Keratinocyte (primary cell): ENCODE results near the gene OR1N2. TPM values are rescaled to one million over a fixed set of nuclear protein-coding genes. Genes with fewer than 3 reads are reported as not detected.

Experiments
- DNase-seq: peaks from one replicate; pipeline ENCODE4 v3.0.0-alpha.2; 2011; ENCODE audit warnings: low read depth, missing footprints, low spot score
- FAIRE-seq: peaks from 2 replicates; lab custom pipeline; 2011; peaks lifted over from hg19 to GRCh38; lab: Jason Lieb, UNC
- H2AFZ ChIP-seq: 2 replicates; pipeline ENCODE4 v1.6.0; 2012; ENCODE audit warnings: low read length, control low read depth, inconsistent platforms; ENCODE audit not compliant: control insufficient read depth
- H3K27ac ChIP-seq: 2 replicates; pipeline ENCODE4 v1.5.1; 2011; ENCODE audit warnings: low read length; ENCODE audit not compliant: control insufficient read depth, insufficient read depth
- H3K27me3 ChIP-seq: 3 replicates; pipeline ENCODE4 v1.6.0; 2011; ENCODE audit warnings: low read length; ENCODE audit not compliant: control insufficient read depth, insufficient read depth; ENCODE audit errors: extremely low read depth
- H3K36me3 ChIP-seq, 2 experiments: 2 replicates in 1 of 2; 3 replicates in 1 of 2; pipeline ENCODE4 v1.5.1; 2011; ENCODE audit warnings: low read length in 2 of 2, mild to moderate bottlenecking in 1 of 2; ENCODE audit not compliant: control insufficient read depth in 2 of 2, insufficient read depth in 2 of 2; ENCODE audit errors: extremely low read depth in 1 of 2
- H3K4me1 ChIP-seq: 3 replicates; pipeline ENCODE4 v1.5.1; 2011; ENCODE audit warnings: low read length; ENCODE audit not compliant: control insufficient read depth, insufficient read depth; ENCODE audit errors: extremely low read depth
- H3K4me2 ChIP-seq: 3 replicates; pipeline ENCODE4 v1.6.0; 2011; ENCODE audit warnings: low read depth, low read length; ENCODE audit not compliant: control insufficient read depth, insufficient read depth; ENCODE audit errors: extremely low read depth
- H3K4me3 ChIP-seq, 3 experiments: fragments of 200-600 bp in 1 of 3; sonication (generic) in 1 of 3; 2 replicates in 2 of 3; 3 replicates in 1 of 3; pipeline ENCODE4 v1.5.1; 2011 to 2016; ENCODE audit warnings: low read length in 3 of 3, mild to moderate bottlenecking in 3 of 3, control low read depth in 2 of 3, inconsistent platforms in 1 of 3, low read depth in 1 of 3, mixed read lengths in 1 of 3, mixed run types in 1 of 3, moderate library complexity in 1 of 3; ENCODE audit not compliant: control insufficient read depth in 2 of 3, insufficient read depth in 2 of 3; ENCODE audit errors: extremely low read depth in 1 of 3
- H3K79me2 ChIP-seq: 2 replicates; pipeline ENCODE4 v1.6.0; 2012; ENCODE audit warnings: low read length; ENCODE audit not compliant: control insufficient read depth, insufficient read depth
- H3K9ac ChIP-seq: 3 replicates; pipeline ENCODE4 v1.6.0; 2011; ENCODE audit warnings: low read length; ENCODE audit not compliant: control insufficient read depth, insufficient read depth; ENCODE audit errors: extremely low read depth
- H3K9me1 ChIP-seq: 3 replicates; pipeline ENCODE4 v1.6.0; 2011; ENCODE audit warnings: low read length; ENCODE audit not compliant: control insufficient read depth, insufficient read depth; ENCODE audit errors: extremely low read depth
- H3K9me3 ChIP-seq: 2 replicates; pipeline ENCODE4 v1.5.1; 2012; ENCODE audit warnings: low read depth, low read length; ENCODE audit not compliant: control insufficient read depth
- H4K20me1 ChIP-seq: 3 replicates; pipeline ENCODE4 v1.6.0; 2011; ENCODE audit warnings: low read length; ENCODE audit not compliant: control insufficient read depth, insufficient read depth; ENCODE audit errors: extremely low read depth
- CTCF ChIP-seq, 3 experiments: IDR thresholded peaks in 1 of 3; conservative IDR thresholded peaks in 1 of 3; optimal IDR thresholded peaks in 1 of 3; 2 replicates in 2 of 3; 3 replicates in 1 of 3; pipeline versions ENCODE3 to v1.5.1; 2011; ENCODE audit warnings: low read length in 3 of 3, mild to moderate bottlenecking in 3 of 3, moderate library complexity in 2 of 3, control low read depth in 1 of 3, inconsistent platforms in 1 of 3; ENCODE audit not compliant: insufficient read depth in 2 of 3; ENCODE audit errors: extremely low read depth in 1 of 3
- EZH2 ChIP-seq: IDR thresholded peaks from one replicate; pipeline ENCODE4 v1.6.1; 2012; ENCODE audit warnings: inconsistent platforms, mild to moderate bottlenecking, low read length, moderate library complexity
- dilution Hi-C: fragments of 300-500 bp; cut with MboI; formaldehyde crosslinking; loops from one replicate; pipeline ENCODE4 v1.7.0; 2020; ENCODE audit warnings: low sequenced_read_pairs; ENCODE audit not compliant: extremely low pct_ligation_motif_present
- polyA plus RNA-seq, 5 experiments: library from polyadenylated mRNA; depleted of rRNA in 3 of 5; stranded (reverse) in 3 of 5; stranded (forward) in 1 of 5; unstranded in 1 of 5; fragments of >200 nt; gene quantifications; 1 replicate in 1 of 5; 2 replicates in 3 of 5; 3 replicates in 1 of 5; pipeline versions ENCODE4 v1.2.1 to v1.2.3, GENCODE V29; 2011 to 2012; ENCODE audit warnings: missing spikeins in 2 of 5, low read depth in 1 of 5, low replicate concordance in 1 of 5

OR1N2 gene
- polyA plus RNA-seq, 1 donor (not counting 4 experiments of a cell fraction or from before 2014, with no cell fraction given): not detected

- dilution Hi-C loops: no loop called here
- H3K9ac ChIP-seq: no peak overlapping the region
- no peaks in the 10 kb centered on the region for H3K27me3 ChIP-seq
- H3K36me3 ChIP-seq: no peaks in the 10 kb centered on the region
- H3K4me3 ChIP-seq: no peak overlapping the region
- H4K20me1 ChIP-seq: no peaks in the 10 kb centered on the region
- H3K4me2 ChIP-seq: no peak overlapping the region
- H2AFZ ChIP-seq: no peak overlapping the region
- no peaks in the 10 kb centered on the region for H3K4me1 ChIP-seq
- no peaks in the 10 kb centered on the region for H3K79me2 ChIP-seq
- DNase-seq (no peak), FAIRE-seq (no peak)
- TF ChIP-seq EZH2 (no peak), CTCF (optimal IDR thresholded peaks at IDR 0.05 in 1 of 3, IDR thresholded peaks at IDR 0.05 in 1 of 3, conservative IDR thresholded peaks at IDR 0.05 in 1 of 3; ENCODE audit: extremely low read depth in 1 of 3, insufficient read depth in 2 of 3, low read length in 3 of 3) (no peak)
- no peaks in the 10 kb centered on the region for H3K9me1 ChIP-seq
- H3K9me3 ChIP-seq: no peaks in the 10 kb centered on the region
- H3K27ac ChIP-seq: no peak overlapping the region
These were observed 8.5 kb downstream of the OR1N2 start for GRCh38 chr9:122561446-122561845.

GRCh38 chr9:122562134-122562760 is 9.3 kb downstream of the OR1N2 start:
- Histone ChIP-seq H3K9ac (no peak overlapping the region), H3K4me2 (no peak overlapping the region), H4K20me1 (no peaks in the 10 kb centered on the region), H3K27ac (no peak overlapping the region), H3K36me3 (no peaks in the 10 kb centered on the region), H3K4me3 (no peak overlapping the region), H3K9me1 (no peaks in the 10 kb centered on the region), H3K27me3 (no peaks in the 10 kb centered on the region), H3K9me3 (no peaks in the 10 kb centered on the region), H3K79me2 (no peaks in the 10 kb centered on the region), H3K4me1 (no peaks in the 10 kb centered on the region), H2AFZ (no peak overlapping the region)
- DNase-seq (no peak), FAIRE-seq (no peak)
- dilution Hi-C loops: no loop called here
- TF ChIP-seq EZH2: no peak
- no peak for TF ChIP-seq CTCF (optimal IDR thresholded peaks at IDR 0.05 in 1 of 3, IDR thresholded peaks at IDR 0.05 in 1 of 3, conservative IDR thresholded peaks at IDR 0.05 in 1 of 3; ENCODE audit: extremely low read depth in 1 of 3, insufficient read depth in 2 of 3, low read length in 3 of 3)
